Measurements from ENCODE around the gene ZNF282. TPM values are rescaled to one million over a fixed set of nuclear protein-coding genes. Genes with fewer than 3 reads are reported as not detected.

ZNF282 gene
- total RNA-seq, 2 donors from 2014 or later: 37.4 to 46.7 TPM

DNA sequence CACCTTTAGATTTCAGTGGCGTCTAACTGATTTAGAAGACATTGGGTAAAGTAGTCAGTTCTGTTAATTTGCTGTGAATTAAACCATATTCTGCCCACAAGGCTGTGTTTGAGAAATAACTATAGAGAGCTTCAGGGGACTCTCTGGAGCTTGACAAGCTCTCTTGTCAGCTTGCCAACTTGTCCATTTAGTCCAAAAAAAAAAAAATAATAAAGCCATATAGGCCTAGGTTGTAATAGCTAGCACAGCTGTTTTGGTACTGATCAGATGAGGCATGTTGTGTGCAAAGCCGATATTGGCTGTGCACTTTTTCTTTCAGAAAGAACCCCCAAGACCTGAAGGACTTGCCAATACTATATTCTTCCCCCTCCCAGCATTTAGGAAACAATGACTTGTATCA is 20.2 kb upstream of the ZNF282 start:
- peak overlapping the region in 1 of 2 donors; percentile 5 for H3K27ac Mint-ChIP-seq
- peaks cover 28% of the 10 kb centered on the region for H3K36me3 Mint-ChIP-seq
- ATAC-seq: no peak
- no peak overlapping the region for H3K4me3 Mint-ChIP-seq
- H3K27me3 Mint-ChIP-seq: no peaks in the 10 kb centered on the region
- H3K4me1 Mint-ChIP-seq (ENCODE audit: low read depth in 2 of 2): peaks cover 4 to 11% of the 10 kb centered on the region in 2 donors
- DNase-seq (ENCODE audit: low spot score): no peak
- no peaks in the 10 kb centered on the region for H3K9me3 Mint-ChIP-seq

GRCh38 chr7:149179241-149179640 is 16.1 kb upstream of the ZNF282 start:
- Mint-ChIP-seq H3K27ac (no peak overlapping the region), H3K36me3 (peaks cover 23% of the 10 kb centered on the region), H3K9me3 (no peaks in the 10 kb centered on the region), H3K4me3 (no peak overlapping the region), H3K27me3 (no peaks in the 10 kb centered on the region), H3K4me1 (ENCODE audit: low read depth in 2 of 2) (peaks cover 0 to 13% of the 10 kb centered on the region in 2 donors)
- ATAC-seq (no peak), DNase-seq (ENCODE audit: low spot score) (no peak)

GRCh38 chr7:149180722-149181449 is 14.5 kb upstream of the ZNF282 start:
- ATAC-seq: no peak
- Mint-ChIP-seq H3K4me1 (ENCODE audit: low read depth in 2 of 2) (peaks cover 0 to 13% of the 10 kb centered on the region in 2 donors), H3K27me3 (no peaks in the 10 kb centered on the region), H3K36me3 (peaks cover 23% of the 10 kb centered on the region), H3K9me3 (no peaks in the 10 kb centered on the region), H3K27ac (no peak overlapping the region), H3K4me3 (no peak overlapping the region)
- no peak for DNase-seq (ENCODE audit: low spot score)

DNA sequence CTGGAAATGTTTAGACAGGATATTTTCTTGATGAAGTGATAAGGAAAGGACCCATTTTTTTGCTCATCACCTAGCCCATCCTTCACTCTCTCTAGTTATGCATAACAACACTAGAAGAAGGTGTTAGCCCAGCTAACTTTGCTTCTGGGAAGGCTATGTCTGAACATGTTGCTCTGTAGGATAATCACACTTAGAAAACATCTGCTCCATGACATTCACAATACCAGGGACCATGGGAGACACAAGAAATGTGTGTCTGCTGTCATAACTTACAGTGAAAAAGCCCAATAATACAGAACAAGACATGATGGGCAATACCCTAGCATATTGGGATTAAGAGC is 13.9 kb upstream of the ZNF282 start:
- DNase-seq (ENCODE audit: low spot score) (no peak), ATAC-seq (no peak)
- no peak overlapping the region for H3K4me3 Mint-ChIP-seq
- no peaks in the 10 kb centered on the region for H3K27me3 Mint-ChIP-seq
- H3K36me3 Mint-ChIP-seq: peaks cover 20% of the 10 kb centered on the region
- no peaks in the 10 kb centered on the region for H3K9me3 Mint-ChIP-seq
- no peak overlapping the region for H3K27ac Mint-ChIP-seq
- H3K4me1 Mint-ChIP-seq (ENCODE audit: low read depth in 2 of 2): peaks cover 0 to 13% of the 10 kb centered on the region in 2 donors

GRCh38 chr7:149184274-149184673 is 11.1 kb upstream of the ZNF282 start:
- no peaks in the 10 kb centered on the region for H3K9me3 Mint-ChIP-seq
- no peak overlapping the region for H3K27ac Mint-ChIP-seq
- no peaks in the 10 kb centered on the region for H3K27me3 Mint-ChIP-seq
- no peak overlapping the region for H3K4me3 Mint-ChIP-seq
- H3K36me3 Mint-ChIP-seq: peaks cover 6% of the 10 kb centered on the region
- ATAC-seq (no peak), DNase-seq (ENCODE audit: low spot score) (no peak)
- H3K4me1 Mint-ChIP-seq (ENCODE audit: low read depth in 2 of 2): peaks cover 0 to 23% of the 10 kb centered on the region in 2 donors

DNA sequence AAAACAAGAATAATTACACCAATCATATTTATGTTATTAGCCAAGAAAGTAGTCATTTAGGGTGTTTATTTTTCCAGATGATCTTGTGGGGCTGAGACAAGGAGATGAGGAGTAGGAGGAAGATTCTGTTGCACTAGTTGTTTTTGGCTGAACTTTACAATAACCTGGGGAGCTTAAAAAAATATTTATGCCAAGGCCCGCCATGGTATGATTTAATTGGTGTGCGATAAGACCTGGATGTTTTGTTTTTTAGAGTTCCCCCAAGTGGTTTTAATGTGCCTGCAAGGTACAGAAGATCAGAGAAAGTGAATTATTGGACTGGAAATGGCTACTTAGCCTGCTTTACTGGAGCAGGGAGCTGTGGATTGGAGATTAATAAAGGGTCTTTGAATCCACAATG is 7.1 kb upstream of the ZNF282 start:
- Mint-ChIP-seq H3K4me1 (ENCODE audit: low read depth in 2 of 2) (peaks cover 0 to 39% of the 10 kb centered on the region in 2 donors), H3K27ac (peak overlapping the region in 1 of 2 donors; percentile 77), H3K27me3 (no peaks in the 10 kb centered on the region), H3K9me3 (no peaks in the 10 kb centered on the region), H3K36me3 (no peaks in the 10 kb centered on the region), H3K4me3 (no peak overlapping the region)
- ATAC-seq: no peak
- DNase-seq (ENCODE audit: low spot score): no peak

- no peak for ATAC-seq
- H3K27ac Mint-ChIP-seq: peak overlapping the region in 1 of 2 donors; percentile 77
- no peaks in the 10 kb centered on the region for H3K27me3 Mint-ChIP-seq
- H3K4me3 Mint-ChIP-seq: no peak overlapping the region
- no peaks in the 10 kb centered on the region for H3K36me3 Mint-ChIP-seq
- H3K9me3 Mint-ChIP-seq: no peaks in the 10 kb centered on the region
- no peak for DNase-seq (ENCODE audit: low spot score)
- peaks cover 0 to 35% of the 10 kb centered on the region in 2 donors for H3K4me1 Mint-ChIP-seq (ENCODE audit: low read depth in 2 of 2)
Measured at GRCh38 chr7:149188637-149189259, 6.6 kb upstream of the ZNF282 start.

DNA sequence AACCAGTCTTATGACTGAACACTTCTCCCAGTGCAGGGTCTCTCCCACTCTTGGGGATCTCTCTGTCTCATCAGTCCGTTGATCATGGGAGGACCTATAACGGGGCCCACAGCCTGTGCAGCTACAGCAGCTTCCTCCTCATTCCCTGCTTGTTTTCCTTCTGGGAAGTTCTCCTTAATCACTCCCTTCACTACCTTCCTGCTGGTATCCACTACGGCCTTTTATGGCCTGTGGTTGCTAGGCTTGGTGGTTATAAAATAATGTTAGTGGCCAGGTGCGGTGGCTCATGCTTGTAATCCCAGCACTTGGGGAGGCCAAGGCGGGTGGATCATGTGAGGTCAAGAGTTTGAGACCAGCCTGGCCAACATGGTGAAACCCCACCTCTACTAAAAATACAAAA is 3.5 kb upstream of the ZNF282 start:
- H3K4me3 Mint-ChIP-seq: no peak overlapping the region
- no peaks in the 10 kb centered on the region for H3K27me3 Mint-ChIP-seq
- no peak for ATAC-seq
- H3K27ac Mint-ChIP-seq: peak overlapping the region in 1 of 2 donors; percentile 89
- H3K9me3 Mint-ChIP-seq: no peaks in the 10 kb centered on the region
- H3K36me3 Mint-ChIP-seq: no peaks in the 10 kb centered on the region
- DNase-seq (ENCODE audit: low spot score): no peak
- peaks cover 14 to 41% of the 10 kb centered on the region in 2 donors for H3K4me1 Mint-ChIP-seq (ENCODE audit: low read depth in 2 of 2)

DNA sequence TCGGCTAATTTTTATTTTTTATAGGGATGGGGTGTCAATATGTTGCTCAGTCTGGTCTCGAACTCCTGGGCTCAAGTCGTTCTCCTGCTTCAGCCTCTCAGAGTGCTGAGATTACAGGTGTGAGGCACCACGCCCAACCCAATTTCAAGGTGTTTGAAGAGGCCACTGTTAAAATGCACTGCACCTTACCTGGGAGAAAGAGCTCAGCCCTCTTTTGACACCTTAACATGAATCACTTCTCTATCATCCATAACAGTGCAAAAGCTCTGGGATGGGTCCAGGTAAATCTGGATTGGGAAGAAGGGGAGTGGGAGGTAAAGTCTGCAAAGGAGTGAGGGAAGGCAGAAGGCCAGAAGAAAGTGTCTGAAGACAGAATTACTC is 557 bp upstream of the ZNF282 start:
- Mint-ChIP-seq H3K4me1 (ENCODE audit: low read depth in 2 of 2) (peaks cover 37 to 47% of the 10 kb centered on the region in 2 donors), H3K27ac (peak overlapping the region in 1 of 2 donors; percentile 81), H3K27me3 (no peaks in the 10 kb centered on the region), H3K4me3 (peak overlapping the region; percentile 81), H3K36me3 (peaks cover 10% of the 10 kb centered on the region), H3K9me3 (no peaks in the 10 kb centered on the region)
- DNase-seq (ENCODE audit: low spot score) (no peak), ATAC-seq (no peak)

DNA sequence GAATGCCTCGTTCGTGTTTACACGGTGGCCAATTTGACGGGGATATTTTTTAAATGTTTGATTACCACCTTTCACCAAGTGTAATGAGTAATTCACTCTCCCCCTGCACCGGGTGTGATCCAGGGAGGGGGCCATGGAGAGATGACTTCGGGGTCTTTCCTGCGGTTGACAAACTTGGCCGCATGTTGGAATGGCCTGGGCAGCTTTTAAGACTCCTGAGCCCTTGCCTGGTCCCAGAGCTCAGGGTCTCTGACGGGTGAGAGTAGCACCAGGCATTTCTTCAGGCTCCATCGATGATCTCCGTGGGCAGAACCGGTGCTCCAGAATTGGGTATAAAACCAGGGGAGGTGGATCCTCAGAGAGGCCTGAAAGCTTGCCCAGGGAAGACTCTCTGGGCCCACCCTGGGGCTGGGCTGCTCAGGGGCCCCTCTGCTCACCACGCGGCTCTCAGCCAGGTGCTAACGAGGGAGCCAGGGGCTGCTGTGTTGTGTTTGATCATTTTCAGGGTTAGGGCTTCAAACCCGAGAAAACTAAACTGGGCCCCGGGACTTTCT is 882 bp downstream of the ZNF282 start:
- no peak for DNase-seq (ENCODE audit: low spot score)
- ATAC-seq: peak; percentile 3 to 29
- no peaks in the 10 kb centered on the region for H3K27me3 Mint-ChIP-seq
- H3K36me3 Mint-ChIP-seq: peaks cover 24% of the 10 kb centered on the region
- peak overlapping the region; percentile 90 for H3K4me3 Mint-ChIP-seq
- H3K27ac Mint-ChIP-seq: peak overlapping the region; percentile 89 to 90
- no peaks in the 10 kb centered on the region for H3K9me3 Mint-ChIP-seq
- peaks cover 44 to 48% of the 10 kb centered on the region in 2 donors for H3K4me1 Mint-ChIP-seq (ENCODE audit: low read depth in 2 of 2)

DNA sequence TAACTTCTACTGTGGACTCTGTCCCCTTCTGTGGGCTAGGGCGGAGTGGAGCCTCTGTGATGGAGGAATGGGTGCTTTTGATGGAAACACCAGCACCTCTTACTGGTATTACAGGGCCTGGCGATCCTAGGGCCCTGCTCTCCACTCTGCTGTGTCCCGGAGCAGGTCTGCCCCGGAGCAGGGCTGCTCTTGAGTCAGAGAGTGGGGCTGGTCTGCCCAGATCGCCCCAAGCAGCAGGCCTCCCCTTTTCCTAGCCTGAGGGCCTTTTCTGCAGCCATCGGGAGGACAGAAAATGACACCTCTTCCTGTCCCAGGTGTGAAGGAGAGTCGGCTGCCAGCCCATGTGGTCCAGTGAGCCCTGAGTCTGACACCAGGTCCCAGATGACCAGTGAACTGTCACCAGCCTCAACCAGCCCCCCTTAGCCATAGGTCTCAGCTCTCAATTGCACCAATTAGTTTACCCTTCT is 1.4 kb downstream of the ZNF282 start:
- Mint-ChIP-seq H3K9me3 (no peaks in the 10 kb centered on the region), H3K36me3 (peaks cover 28% of the 10 kb centered on the region)
- peak in 1 of 2 donors; percentile 40 for ATAC-seq

DNA sequence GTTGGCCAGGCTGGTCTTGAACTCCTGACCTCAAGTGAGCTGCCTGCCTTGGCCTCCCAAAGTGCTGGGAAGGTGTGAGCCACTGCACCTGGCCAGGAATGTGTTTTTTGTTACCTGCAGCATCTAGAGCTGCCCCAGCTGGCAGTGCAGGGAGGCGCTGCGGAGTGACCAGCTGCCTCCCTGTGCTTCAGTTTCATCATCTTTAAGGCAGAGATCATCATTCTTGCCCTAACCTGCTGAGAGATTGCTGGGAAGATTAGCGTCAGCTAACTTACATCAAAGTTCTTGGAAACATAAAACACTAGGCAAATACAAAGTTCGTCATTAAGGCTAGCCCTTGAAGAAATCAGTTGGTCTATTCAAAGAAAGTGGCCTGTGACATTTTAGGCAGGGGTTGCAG is 2.3 kb downstream of the ZNF282 start:
- peak overlapping the region; percentile 90 for H3K4me3 Mint-ChIP-seq
- no peaks in the 10 kb centered on the region for H3K27me3 Mint-ChIP-seq
- peak overlapping the region; percentile 89 to 90 for H3K27ac Mint-ChIP-seq
- no peaks in the 10 kb centered on the region for H3K9me3 Mint-ChIP-seq
- peaks cover 32% of the 10 kb centered on the region for H3K36me3 Mint-ChIP-seq
- ATAC-seq (no peak), DNase-seq (ENCODE audit: low spot score) (no peak)
- H3K4me1 Mint-ChIP-seq (ENCODE audit: low read depth in 2 of 2): peaks cover 43 to 58% of the 10 kb centered on the region in 2 donors

More for the DNA sequence above, 1.4 kb downstream of the ZNF282 start:
- Mint-ChIP-seq H3K4me1 (ENCODE audit: low read depth in 2 of 2) (peaks cover 43 to 52% of the 10 kb centered on the region in 2 donors), H3K4me3 (peak overlapping the region; percentile 90), H3K27me3 (no peaks in the 10 kb centered on the region), H3K27ac (peak overlapping the region; percentile 89 to 90)
- DNase-seq (ENCODE audit: low spot score): no peak

DNA sequence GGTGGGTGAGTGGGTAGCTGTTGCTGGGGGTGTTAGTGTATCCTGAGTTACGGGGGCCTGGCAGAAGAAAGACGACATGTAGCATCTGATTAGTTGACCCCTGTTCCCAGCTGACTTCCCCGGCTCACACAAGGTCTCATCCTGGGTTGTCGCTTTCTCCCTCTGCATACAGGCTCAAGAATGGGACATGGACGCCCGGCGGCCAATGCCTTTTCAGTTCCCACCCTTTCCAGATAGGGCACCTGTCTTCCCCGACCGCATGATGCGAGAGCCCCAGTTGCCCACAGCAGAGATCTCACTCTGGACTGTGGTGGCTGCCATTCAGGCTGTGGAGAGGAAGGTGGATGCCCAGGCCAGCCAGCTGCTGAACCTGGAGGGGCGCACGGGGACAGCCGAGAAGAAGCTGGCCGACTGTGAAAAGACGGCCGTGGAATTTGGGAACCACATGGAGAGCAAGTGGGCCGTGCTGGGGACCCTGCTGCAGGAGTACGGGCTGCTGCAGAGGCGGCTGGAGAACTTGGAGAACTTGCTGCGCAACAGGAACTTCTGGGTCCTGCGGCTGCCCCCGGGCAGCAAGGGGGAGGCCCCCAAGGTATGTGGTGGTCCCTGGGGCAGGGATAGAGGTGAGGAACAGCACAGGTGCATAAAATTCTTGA is 2.9 kb downstream of the ZNF282 start:
- no peak for ATAC-seq
- peak overlapping the region in 1 of 2 donors; percentile 47 for H3K27ac Mint-ChIP-seq
- no peaks in the 10 kb centered on the region for H3K27me3 Mint-ChIP-seq
- peaks cover 50 to 64% of the 10 kb centered on the region in 2 donors for H3K4me1 Mint-ChIP-seq (ENCODE audit: low read depth in 2 of 2)
- no peak for DNase-seq (ENCODE audit: low spot score)
- no peaks in the 10 kb centered on the region for H3K9me3 Mint-ChIP-seq
- H3K4me3 Mint-ChIP-seq: no peak overlapping the region
- peaks cover 32% of the 10 kb centered on the region for H3K36me3 Mint-ChIP-seq

Measured in natural killer cell treated with Interleukin-12 subunit alpha and Interleukin-12 subunit beta and Interleukin-15 and Interleukin-18, amount 100 ng/mL, for 72 hours (primary cell).